ENCODE results near the gene TTLL10.

DNA sequence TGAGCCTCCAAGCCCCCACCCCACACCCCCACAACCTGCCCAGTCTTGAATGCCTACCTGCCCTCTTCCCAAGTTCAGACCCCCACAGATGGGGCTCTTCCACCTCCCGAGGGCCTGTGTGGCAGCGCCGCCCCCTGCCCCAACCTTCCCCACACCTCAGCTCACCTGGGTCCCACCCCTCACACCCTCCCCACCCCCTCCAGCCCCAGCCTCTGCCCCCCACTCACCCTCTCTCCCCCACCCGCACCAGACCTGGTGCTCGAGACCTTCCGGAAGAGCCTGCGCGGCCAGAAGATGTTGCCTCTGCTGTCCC lies 23.5 kb downstream of the TTLL10 start:
- TF ChIP-seq, protein P1, sequence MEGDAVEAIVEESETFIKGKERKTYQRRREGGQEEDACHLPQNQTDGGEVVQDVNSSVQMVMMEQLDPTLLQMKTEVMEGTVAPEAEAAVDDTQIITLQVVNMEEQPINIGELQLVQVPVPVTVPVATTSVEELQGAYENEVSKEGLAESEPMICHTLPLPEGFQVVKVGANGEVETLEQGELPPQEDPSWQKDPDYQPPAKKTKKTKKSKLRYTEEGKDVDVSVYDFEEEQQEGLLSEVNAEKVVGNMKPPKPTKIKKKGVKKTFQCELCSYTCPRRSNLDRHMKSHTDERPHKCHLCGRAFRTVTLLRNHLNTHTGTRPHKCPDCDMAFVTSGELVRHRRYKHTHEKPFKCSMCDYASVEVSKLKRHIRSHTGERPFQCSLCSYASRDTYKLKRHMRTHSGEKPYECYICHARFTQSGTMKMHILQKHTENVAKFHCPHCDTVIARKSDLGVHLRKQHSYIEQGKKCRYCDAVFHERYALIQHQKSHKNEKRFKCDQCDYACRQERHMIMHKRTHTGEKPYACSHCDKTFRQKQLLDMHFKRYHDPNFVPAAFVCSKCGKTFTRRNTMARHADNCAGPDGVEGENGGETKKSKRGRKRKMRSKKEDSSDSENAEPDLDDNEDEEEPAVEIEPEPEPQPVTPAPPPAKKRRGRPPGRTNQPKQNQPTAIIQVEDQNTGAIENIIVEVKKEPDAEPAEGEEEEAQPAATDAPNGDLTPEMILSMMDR (IDR thresholded peaks at IDR 0.05), result no peak
- TF ChIP-seq ELF1 (IDR thresholded peaks at IDR 0.05), result no peak

All from SK-N-SH (cell line).